Measurements from ENCODE around the gene METTL9. TPM values are rescaled to one million over a fixed set of nuclear protein-coding genes. Genes with fewer than 3 reads are reported as not detected.

Gene METTL9
- total and polyA plus RNA-seq, 2 of the 13 experiments (the other 11 are each of a cell fraction or from before 2014, with no cell fraction given): 123 to 204 TPM

DNA sequence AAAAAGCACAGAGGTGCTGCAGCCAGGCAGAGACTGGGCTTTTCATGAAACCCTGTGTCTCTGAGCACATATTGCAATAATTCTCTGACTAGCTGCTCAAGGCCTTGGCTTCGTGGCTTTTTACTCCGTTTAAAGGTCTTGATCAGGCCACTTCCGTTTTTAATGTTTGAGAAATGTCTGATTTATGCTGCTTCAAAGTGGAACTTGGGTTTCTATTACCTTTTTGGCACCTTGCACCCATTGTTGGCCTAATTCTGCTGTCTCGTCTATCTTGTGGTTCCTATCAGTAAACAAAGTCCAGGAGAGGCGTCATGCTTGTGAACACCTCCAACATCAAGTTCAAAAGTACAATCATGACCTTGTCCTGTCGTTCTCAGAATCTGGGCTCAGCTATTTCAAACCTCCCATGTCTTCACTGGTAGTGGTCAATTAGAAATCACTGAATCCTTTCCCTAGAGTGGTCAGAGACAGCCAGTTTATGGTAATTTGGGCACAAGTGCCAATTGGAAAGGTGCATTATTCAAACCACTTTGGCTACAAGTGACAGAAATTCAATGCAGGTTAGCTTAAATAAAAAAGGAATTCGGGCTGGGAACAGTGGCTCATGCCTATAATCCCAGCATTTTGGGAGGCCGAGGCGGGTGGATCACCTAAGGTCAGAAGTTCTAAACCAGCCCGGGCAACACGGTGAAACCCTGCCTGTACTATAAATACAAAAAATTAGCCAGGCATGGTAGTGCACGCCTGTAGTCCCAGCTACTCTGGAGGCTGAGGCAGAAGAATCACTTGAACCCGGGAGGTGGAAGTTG is 33.3 kb upstream of the METTL9 start (continued):
- TF ChIP-seq CHCHD3 (CRISPR knock-in tag; IDR thresholded peaks at IDR 0.05) (no peak), ZNF652 (CRISPR knock-in tag; IDR thresholded peaks at IDR 0.05; ENCODE audit: borderline replicate concordance, low read depth) (peak; percentile 59; the same call in 1 of the 2 replicates), ZNF484 (CRISPR knock-in tag; IDR thresholded peaks at IDR 0.05; ENCODE audit: borderline replicate concordance, low read depth) (no peak), GATA4 (IDR thresholded peaks at IDR 0.05; ENCODE audit: borderline replicate concordance, low read depth) (no peak), ZNF382 (CRISPR knock-in tag; IDR thresholded peaks at IDR 0.05; ENCODE audit: borderline replicate concordance) (no peak), CHD4 (IDR thresholded peaks at IDR 0.05; ENCODE audit: borderline replicate concordance, low read length) (no peak; the same call in 1 of the 2 replicates), MTA3 (CRISPR knock-in tag; IDR thresholded peaks at IDR 0.05) (no peak), SUZ12 (IDR thresholded peaks at IDR 0.05; ENCODE audit: low read depth, low read length) (no peak), NKX3-1 (CRISPR knock-in tag; IDR thresholded peaks at IDR 0.05) (0 out of 2 replicates have a peak, but pooled peaks have one; percentile 67), SNRNP70 (IDR thresholded peaks at IDR 0.05; ENCODE audit: low read depth, low read length) (no peak), SMARCC2 (IDR thresholded peaks at IDR 0.05) (no peak), ZNF75D (CRISPR knock-in tag; IDR thresholded peaks at IDR 0.05; ENCODE audit: borderline replicate concordance) (0 out of 2 replicates have a peak, but pooled peaks have one; percentile 50), NFE2 (CRISPR knock-in tag; IDR thresholded peaks at IDR 0.05) (no peak; the same call in 1 of the 2 replicates), ZNF605 (CRISPR knock-in tag; IDR thresholded peaks at IDR 0.05) (peak; percentile 77; the same call in 1 of the 2 replicates), ZNF589 (CRISPR knock-in tag; conservative IDR thresholded peaks at IDR 0.05) (peak; percentile 75), HDAC2 (CRISPR knock-in tag; IDR thresholded peaks at IDR 0.05) (peak; percentile 86)
- TF ChIP-seq, protein P1, sequence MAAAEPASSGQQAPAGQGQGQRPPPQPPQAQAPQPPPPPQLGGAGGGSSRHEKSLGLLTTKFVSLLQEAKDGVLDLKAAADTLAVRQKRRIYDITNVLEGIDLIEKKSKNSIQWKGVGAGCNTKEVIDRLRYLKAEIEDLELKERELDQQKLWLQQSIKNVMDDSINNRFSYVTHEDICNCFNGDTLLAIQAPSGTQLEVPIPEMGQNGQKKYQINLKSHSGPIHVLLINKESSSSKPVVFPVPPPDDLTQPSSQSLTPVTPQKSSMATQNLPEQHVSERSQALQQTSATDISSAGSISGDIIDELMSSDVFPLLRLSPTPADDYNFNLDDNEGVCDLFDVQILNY (CRISPR knock-in tag; conservative IDR thresholded peaks at IDR 0.05): no peak
- TF ChIP-seq, protein P2, sequence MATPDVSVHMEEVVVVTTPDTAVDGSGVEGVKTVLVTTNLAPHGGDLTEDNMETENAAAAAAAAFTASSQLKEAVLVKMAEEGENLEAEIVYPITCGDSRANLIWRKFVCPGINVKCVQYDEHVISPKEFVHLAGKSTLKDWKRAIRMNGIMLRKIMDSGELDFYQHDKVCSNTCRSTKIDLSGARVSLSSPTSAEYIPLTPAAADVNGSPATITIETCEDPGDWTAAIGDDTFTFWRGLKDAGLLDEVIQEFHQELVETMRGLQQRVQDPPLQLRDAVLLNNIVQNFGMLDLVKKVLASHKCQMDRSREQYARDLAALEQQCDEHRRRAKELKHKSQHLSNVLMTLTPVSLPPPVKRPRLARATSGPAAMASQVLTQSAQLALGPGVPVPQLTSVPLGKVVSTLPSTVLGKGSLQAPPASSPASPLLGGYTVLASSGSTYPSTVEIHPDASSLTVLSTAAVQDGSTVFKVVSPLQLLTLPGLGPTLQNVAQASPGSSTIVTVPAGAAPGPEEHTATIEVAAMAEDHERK (CRISPR knock-in tag; IDR thresholded peaks at IDR 0.05; ENCODE audit: low read depth): no peak
- TF ChIP-seq, protein P3, sequence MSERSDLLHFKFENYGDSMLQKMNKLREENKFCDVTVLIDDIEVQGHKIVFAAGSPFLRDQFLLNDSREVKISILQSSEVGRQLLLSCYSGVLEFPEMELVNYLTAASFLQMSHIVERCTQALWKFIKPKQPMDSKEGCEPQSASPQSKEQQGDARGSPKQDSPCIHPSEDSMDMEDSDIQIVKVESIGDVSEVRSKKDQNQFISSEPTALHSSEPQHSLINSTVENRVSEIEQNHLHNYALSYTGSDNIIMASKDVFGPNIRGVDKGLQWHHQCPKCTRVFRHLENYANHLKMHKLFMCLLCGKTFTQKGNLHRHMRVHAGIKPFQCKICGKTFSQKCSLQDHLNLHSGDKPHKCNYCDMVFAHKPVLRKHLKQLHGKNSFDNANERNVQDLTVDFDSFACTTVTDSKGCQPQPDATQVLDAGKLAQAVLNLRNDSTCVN (CRISPR knock-in tag; IDR thresholded peaks at IDR 0.05; ENCODE audit: borderline replicate concordance): no peak; the same call in 1 of the 2 replicates
- TF ChIP-seq, protein P4, sequence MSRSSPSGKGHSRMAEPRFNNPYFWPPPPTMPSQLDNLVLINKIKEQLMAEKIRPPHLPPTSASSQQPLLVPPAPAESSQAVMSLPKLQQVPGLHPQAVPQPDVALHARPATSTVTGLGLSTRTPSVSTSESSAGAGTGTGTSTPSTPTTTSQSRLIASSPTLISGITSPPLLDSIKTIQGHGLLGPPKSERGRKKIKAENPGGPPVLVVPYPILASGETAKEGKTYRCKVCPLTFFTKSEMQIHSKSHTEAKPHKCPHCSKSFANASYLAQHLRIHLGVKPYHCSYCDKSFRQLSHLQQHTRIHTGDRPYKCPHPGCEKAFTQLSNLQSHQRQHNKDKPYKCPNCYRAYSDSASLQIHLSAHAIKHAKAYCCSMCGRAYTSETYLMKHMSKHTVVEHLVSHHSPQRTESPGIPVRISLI (CRISPR knock-in tag; IDR thresholded peaks at IDR 0.05; ENCODE audit: borderline replicate concordance): 0 out of 2 replicates have a peak, but pooled peaks have one; percentile 22
- TF ChIP-seq, protein P5, sequence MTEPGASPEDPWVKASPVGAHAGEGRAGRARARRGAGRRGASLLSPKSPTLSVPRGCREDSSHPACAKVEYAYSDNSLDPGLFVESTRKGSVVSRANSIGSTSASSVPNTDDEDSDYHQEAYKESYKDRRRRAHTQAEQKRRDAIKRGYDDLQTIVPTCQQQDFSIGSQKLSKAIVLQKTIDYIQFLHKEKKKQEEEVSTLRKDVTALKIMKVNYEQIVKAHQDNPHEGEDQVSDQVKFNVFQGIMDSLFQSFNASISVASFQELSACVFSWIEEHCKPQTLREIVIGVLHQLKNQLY (CRISPR knock-in tag; IDR thresholded peaks at IDR 0.05): no peak
- TF ChIP-seq, protein P6, sequence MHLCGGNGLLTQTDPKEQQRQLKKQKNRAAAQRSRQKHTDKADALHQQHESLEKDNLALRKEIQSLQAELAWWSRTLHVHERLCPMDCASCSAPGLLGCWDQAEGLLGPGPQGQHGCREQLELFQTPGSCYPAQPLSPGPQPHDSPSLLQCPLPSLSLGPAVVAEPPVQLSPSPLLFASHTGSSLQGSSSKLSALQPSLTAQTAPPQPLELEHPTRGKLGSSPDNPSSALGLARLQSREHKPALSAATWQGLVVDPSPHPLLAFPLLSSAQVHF (CRISPR knock-in tag; IDR thresholded peaks at IDR 0.05): no peak

Measured in HepG2 (cell line).